GM21447 (cell line): Measurements from ENCODE around the gene OTOP3.
"Not testable (repeated sequence)": the region's sequence is repeated elsewhere in the genome, so short reads cannot be mapped to it uniquely, and the experiment has no call there.

Source experiments
- ATAC-seq: cut with Tn5 transposase; IDR thresholded peaks from one replicate; pipeline ENCODE4 v1.9.1; 2021; ENCODE audit not compliant: unreplicated experiment

The OTOP3 gene

GRCh38 chr17:74935585-74936469, at the start of gene OTOP3:
Gene OTOP3 (plus strand): TSS chr17:74935898. CDS start chr17:74935922, 24 bp downstream.
- no peak for ATAC-seq

DNA sequence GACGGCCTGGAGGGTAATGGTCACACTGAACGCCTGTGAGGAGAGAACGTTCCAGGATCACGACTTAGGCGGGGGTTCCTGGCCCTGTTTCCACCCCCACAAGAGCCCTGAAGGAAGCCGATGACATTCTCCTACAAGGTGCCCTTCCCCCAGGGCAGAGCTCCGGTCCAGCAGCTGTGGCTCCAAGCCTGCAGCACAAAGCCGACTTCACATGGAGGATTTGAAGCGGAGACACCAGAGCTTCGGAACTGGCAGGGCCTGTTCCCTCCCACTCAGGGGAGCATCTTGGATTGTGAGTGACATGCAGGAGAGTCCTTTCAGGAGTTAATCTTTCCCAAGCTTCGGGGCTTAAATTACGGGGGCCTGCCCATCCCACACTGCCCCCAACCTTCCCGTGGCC, 47.2 kb upstream of the OTOP3 start:
- ATAC-seq: no peak

DNA sequence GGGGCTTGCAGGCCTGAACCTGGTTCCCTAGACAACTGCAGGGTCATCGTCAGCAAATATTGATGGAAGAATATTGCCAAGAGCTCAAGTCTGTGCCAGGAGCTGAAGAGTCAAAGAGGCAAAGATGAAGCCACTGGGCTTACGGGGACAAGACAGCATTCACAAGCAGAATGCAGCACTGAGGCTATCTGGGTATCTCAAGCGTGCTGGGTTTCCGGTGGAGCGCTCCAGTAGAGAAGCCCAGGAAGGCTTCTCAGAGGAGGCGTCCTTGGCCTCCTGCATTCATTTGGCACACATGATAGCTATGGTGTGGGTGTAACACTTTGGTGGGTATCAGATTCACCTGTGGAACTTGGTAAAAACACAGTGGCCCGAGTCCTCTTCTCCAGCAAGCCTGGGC, 45.1 kb upstream of the OTOP3 start:
- ATAC-seq: no peak

DNA sequence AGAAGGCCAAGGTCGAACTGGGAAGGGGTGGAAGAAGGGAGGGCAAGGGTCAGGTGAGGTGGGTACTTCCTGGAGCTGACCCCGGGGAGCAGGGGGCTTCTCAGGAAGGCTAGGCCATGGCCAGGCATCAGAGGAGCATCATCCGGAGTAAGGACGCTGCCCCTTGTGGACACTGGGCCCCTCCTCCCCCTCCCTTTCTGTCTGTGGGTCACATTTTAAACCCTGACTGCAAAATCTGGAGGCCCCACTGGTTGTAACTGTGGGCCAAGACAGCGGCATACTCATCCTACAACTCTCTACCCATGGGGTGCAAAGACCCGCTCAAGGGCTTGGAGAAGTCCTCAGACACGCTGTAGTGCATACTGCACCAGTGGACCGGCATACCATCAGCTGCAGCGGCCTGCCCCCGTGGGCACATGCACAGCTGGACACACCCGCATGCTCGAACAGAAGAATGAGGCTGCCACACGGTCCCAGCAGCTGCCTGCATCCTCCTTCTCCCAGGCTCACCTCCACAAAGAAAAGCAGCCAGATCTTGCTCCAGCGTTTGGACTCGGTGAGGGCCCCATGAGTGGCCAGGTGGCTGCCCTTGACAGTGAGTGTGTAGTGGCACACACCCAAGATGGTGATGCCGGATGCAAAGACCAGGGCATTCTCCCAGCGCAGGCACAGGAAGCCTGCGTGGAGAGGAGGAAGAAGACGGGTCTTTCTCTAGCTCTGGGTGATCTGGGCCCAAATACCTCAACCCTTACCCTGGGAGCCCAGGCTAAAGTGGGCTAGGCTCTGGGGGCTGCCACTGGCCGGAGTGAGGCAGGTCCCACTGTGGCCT, 43.5 kb upstream of the OTOP3 start:
- ATAC-seq: no peak

- no peak for ATAC-seq
Measured at GRCh38 chr17:74892974-74893911, 42.5 kb upstream of the OTOP3 start, which contains the start of gene FADS6. Gene FADS6 (minus strand): TSS chr17:74893633. CDS start chr17:74893595, 38 bp downstream.

GRCh38 chr17:74893936-74894671, 41.6 kb upstream of the OTOP3 start:
- ATAC-seq: no peak

DNA sequence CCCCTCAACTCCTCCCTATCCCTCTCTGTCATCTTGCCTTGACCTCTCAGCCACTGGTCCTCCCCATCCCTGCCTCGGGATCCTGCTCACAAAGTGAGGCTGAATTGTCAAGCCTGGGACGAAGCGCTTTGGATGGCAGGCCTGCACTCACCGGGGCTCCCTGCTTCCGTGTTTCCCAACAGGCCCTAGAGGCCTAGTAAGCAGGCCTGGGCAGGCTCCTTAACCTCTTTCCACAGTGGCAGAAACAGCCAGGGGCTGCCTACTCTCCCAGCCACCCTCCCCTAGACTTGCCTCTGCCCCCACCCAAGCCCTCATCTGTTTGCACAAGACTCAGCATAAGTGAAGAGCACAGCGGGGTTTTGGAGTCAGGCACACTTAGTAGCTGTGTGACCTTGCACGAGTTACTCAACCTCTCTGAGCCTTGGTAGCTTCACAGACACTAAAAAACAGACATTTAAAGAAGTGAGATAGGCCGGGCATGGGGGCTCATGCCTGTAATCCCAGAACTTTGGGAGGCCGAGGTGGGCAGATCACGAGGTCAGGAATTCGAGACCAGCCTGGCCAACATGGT, 37.2 kb upstream of the OTOP3 start:
- no peak for ATAC-seq

DNA sequence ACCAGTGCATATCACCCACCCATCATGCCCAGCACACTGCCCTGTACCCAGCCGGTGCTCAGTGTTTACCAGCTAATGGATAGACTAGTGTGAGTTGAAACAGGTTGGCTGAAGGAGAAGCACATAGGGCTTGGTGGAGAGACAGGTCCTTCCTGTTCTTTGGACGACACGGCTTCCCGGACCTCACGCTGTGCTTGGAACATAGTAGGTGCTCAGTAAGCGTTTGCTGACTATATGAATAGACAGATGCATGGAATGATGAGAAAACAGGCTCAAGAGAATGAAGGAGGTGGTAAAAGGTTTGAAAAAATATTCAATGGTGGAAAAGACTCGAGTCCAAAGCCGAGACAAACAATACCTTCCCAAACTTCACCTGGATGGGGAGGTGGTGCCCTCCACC, 35.5 kb upstream of the OTOP3 start:
- ATAC-seq: no peak

DNA sequence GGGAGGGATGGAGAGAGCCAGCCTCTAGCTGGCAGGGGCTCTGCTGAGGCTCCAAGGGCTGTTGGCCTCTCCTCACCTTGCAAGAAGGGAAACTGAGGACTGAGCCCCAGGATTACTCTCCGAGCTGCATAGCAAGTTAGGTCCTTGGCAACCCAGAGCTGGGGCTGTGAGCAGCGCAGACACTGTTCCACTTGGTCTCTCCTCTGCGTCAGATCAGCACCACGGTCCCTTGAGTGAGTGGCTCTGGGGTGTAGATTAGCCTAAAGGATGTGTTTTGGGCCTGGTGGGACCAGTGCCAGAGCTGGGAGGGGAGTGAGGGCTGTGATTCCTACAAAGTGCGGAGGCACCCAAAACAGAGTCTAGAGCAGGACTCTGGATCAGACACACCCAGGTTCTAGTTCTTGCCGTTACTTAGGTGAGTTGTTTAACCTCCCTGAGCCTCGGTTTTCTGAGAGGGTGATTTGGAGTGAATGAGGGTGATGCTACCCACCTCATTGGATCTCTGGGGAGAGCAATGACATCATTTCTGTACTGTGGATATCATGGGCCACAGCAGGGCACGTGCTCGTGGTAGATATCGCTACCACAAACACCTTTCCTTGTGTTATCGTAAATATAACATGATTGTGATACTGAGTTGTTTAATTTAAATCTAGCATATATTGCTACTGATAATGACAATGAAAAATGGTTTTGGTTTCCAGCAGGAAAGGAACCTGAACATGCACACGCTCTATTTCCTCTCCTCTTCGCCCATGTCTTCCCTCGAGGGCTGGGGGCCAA, 34.2 kb upstream of the OTOP3 start:
- no peak for ATAC-seq

GRCh38 chr17:74903034-74903433, 32.7 kb upstream of the OTOP3 start:
- ATAC-seq: no peak

GRCh38 chr17:74903671-74904070, 32.0 kb upstream of the OTOP3 start:
- ATAC-seq: no peak

DNA sequence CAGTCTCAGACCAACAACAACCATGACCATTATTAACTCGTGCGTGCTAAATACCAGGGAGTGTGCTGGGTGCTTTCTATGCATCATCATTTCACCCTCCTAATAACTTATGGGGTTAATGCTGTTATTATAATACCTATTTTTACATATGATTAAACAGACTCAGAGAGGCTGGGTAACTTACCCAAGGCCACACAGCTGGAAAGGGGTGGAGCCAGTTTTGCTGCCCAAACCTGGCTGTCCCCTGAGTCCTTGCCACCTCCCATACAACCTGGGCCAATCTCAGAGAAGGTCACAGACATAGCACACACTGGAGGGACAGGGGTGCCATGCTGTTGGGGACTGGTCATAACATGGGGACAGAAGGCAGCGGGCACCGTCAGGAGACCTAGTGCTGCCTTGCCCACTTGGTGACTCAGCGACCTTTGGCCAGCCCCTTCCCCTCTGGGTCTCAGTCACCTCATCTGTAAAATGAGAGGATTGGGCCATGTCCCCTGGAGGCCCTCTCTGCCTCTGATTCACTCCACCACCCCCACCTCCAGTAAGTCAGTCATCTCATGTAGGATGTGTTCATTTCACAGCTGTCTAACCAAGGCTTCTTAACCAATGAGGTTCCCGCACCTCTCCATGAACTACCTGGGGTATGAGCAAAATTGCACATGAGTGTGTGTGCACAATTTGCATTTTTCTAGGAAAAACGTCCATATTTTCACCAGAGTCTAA, 30.9 kb upstream of the OTOP3 start:
- no peak for ATAC-seq

DNA sequence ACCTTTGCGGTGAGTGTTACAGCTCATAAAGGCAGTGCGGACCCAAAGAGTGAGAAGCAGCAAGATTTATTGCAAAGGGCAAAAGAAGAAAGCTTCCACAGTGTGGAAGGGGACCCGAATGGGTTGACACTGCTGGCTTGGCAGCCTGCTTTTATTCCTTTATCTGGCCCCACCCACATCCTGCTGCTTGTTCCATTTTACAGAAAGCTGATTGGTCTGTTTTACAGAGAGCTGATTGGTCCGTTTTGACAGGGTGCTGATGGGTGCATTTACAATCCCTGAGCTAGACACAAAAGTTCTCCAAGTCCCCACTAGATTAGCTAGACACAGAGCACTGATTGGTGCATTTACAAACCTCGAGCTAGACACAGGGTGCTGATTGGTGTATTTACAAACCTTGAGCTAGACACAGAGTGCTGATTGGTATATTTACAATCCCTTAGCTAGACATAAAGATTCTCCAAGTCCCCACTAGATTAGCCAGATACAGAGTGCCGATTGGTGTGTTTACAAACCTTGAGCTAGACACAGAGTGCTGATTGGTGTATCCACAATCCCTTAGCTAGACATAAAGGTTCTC, 29.4 kb upstream of the OTOP3 start:
- ATAC-seq: not testable (repeated sequence)

DNA sequence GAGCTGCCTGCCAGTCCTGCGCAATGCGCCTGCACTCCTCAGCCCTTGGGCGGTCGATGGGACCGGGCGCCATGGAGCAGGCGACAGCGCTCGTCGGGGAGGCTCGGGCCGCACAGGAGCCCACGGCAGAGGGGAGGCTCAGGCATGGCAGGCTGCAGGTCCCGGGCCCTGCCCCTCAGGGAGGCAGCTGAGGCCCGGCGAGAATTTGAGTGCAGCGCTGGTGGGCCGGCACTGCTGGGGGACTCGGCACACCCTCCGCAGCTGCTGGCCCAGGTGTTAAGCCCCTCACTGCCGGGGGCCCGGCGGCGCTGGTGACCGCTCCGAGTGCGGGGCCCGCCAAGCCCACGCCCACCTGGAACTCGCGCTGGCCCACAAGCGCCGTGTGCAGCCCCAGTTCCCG, 28.7 kb upstream of the OTOP3 start:
- no peak for ATAC-seq

- ATAC-seq: not testable (repeated sequence)
Measured at GRCh38 chr17:74909097-74909496, 26.6 kb upstream of the OTOP3 start.

GRCh38 chr17:74911423-74911822, 24.3 kb upstream of the OTOP3 start:
- not testable (repeated sequence) for ATAC-seq

DNA sequence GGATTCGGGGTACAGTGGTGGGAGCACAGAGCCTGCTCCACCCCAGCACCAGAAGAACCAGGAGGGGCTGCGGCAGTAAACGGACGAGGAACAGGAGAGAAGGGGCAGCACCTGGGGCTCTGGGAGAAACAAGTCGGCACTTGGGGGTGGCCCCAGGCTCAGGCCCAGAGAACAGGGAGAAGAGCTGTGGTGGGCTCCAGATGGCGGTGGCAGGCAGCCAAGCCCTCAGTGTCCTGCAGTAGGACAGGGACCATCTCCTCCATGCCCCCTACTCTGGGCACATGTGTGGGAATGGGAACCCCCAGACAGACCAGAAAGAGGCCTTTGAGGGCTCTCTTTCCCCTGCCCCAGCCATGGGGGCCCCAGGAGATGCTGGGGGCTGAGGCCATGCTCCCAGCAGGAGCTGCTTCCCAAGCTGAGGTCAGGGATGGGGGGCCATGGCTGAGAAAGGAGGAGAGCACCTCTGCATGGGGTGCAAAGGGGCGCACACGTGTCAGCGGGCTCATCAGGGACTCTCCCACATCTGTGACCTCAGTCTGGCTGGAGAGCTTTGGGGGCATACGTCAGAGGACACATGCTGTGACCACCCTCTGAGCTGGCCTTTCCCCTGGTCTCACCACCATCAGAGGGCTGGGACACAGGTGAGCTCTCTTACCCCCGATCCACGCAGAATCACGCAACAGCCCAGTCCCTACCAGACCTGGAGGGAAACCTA, 19.4 kb upstream of the OTOP3 start:
- ATAC-seq: no peak
